ENCODE results near the gene CAPN1. TPM values are rescaled to one million over a fixed set of nuclear protein-coding genes. Genes with fewer than 3 reads are reported as not detected.

The CAPN1 gene
- total and polyA plus RNA-seq, 2 of the 13 experiments (the other 11 are each of a cell fraction or from before 2014, with no cell fraction given) = 57.3 to 82.6 TPM

GRCh38 chr11:65204646-65205601 is 23.2 kb downstream of the CAPN1 start:
- POLR2A ChIA-PET = interaction anchor here (1.2 kb wide), 1 partner anchor 39 kb away, joined by 3 read pairs; no protein-coding TSS in a partner anchor
- peak; percentile 97 for TF ChIP-seq ZBTB33 (CRISPR knock-in tag; IDR thresholded peaks at IDR 0.05)
- peak; percentile 77 for TF ChIP-seq STAG1 (CRISPR knock-in tag; IDR thresholded peaks at IDR 0.05)
- TF ChIP-seq ZEB1 (IDR thresholded peaks at IDR 0.05; ENCODE audit: insufficient replicate concordance, low read depth) = no peak
- TF ChIP-seq HNRNPK (IDR thresholded peaks at IDR 0.05; ENCODE audit: low read depth, low read length, poor library complexity, severe bottlenecking) = peak; percentile 77
- peak; percentile 25 for TF ChIP-seq YY1 (IDR thresholded peaks at IDR 0.05; ENCODE audit: insufficient read depth, insufficient replicate concordance, low read depth, low read length)
- no peak for TF ChIP-seq ZZZ3 (CRISPR knock-in tag; IDR thresholded peaks at IDR 0.05; ENCODE audit: borderline replicate concordance)
- TF ChIP-seq MAZ (IDR thresholded peaks at IDR 0.05; ENCODE audit: borderline replicate concordance, low read depth, low read length) = peak; percentile 52; the same call in 1 of the 2 replicates
- TF ChIP-seq MAZ (CRISPR knock-in tag; IDR thresholded peaks at IDR 0.05; ENCODE audit: low read depth) = no peak
- peak; percentile 74 for TF ChIP-seq TAF15 (IDR thresholded peaks at IDR 0.05; ENCODE audit: low read depth, low read length, poor library complexity, severe bottlenecking)
- TF ChIP-seq MLXIP (CRISPR knock-in tag; IDR thresholded peaks at IDR 0.05; ENCODE audit: borderline replicate concordance) = no peak
- peak; percentile 32; the same call in 1 of the 2 replicates for TF ChIP-seq SMC3 (IDR thresholded peaks at IDR 0.05; ENCODE audit: low read length)
- TF ChIP-seq RBFOX2 (IDR thresholded peaks at IDR 0.05; ENCODE audit: low read depth, low read length) = peak; percentile 52; the same call in 1 of the 2 replicates
- peak; percentile 79 for TF ChIP-seq AGO2 (optimal IDR thresholded peaks at IDR 0.05; ENCODE audit: low read depth, low read length)
- no peak for TF ChIP-seq MBNL3 (CRISPR knock-in tag; conservative IDR thresholded peaks at IDR 0.05)
- TF ChIP-seq FOXC1 (CRISPR knock-in tag; IDR thresholded peaks at IDR 0.05; ENCODE audit: borderline replicate concordance) = 0 out of 2 replicates have a peak, but pooled peaks have one; percentile 21
- no peak for TF ChIP-seq ZNF441 (CRISPR knock-in tag; IDR thresholded peaks at IDR 0.05; ENCODE audit: borderline replicate concordance)
- TF ChIP-seq ZNF740 (CRISPR knock-in tag; IDR thresholded peaks at IDR 0.05) = peak; percentile 86

More at GRCh38 chr11:65204646-65205601, 23.2 kb downstream of the CAPN1 start:
- in situ Hi-C loops (cut with HindIII; ENCODE audit: extremely low pct_ligation_motif_present, low pct_unique_long_range_greater_than_20kb) (no loop called here), intact Hi-C loops (cut with micrococcal nuclease; ENCODE audit: unreplicated experiment) (loop anchor here (2.0 kb wide), 1 partner anchor 50 kb away; no protein-coding TSS in a partner anchor)
- Histone ChIP-seq H3K27ac (ENCODE audit: extremely low read length, insufficient read depth, low read length) (no peak overlapping the region), H3K27me3 (ENCODE audit: control insufficient read depth in 1 of 2, insufficient read depth in 2 of 2, low read length in 2 of 2) (no peaks in the 10 kb centered on the region), H3K36me3 (replicated peaks in 1 of 2; ENCODE audit: control insufficient read depth in 1 of 2, insufficient read depth in 2 of 2, low read length in 2 of 2) (peaks cover 23 to 40% of the 10 kb centered on the region in 2 experiments), H3K4me1 (ENCODE audit: insufficient read depth, low read length) (no peaks in the 10 kb centered on the region), H3K9me3 (ENCODE audit: low read length) (no peaks in the 10 kb centered on the region), H4K20me1 (ENCODE audit: insufficient read depth, low read length) (no peaks in the 10 kb centered on the region), H3K79me2 (ENCODE audit: insufficient read depth, low read length) (no peaks in the 10 kb centered on the region), H3K9ac (ENCODE audit: insufficient read depth, low read depth, low read length) (no peak overlapping the region), H3K4me2 (ENCODE audit: low read depth, low read length) (no peak overlapping the region), H2AFZ (ENCODE audit: low read length) (no peak overlapping the region), H3K4me3 (replicated peaks in 1 of 3; ENCODE audit: insufficient read depth in 1 of 3, low read depth in 2 of 3, low read length in 3 of 3) (no peak overlapping the region)
- peak; percentile 37 for DNase-seq (ENCODE audit: low spot score)
- no TSS peak for BruUV-seq (replicated peaks)
- 80% methylated on average over 32 of the region's 38 CpGs for WGBS (ENCODE audit: low lambda C conversion rate)
- no peak for FAIRE-seq
- CTCF ChIA-PET (ENCODE audit: low intra/inter-chr PET ratio, low total read pairs) = interaction anchor here (0.8 to 1.8 kb wide), 6 partner anchors 21 to 124 kb away, joined by 3 to 7 read pairs (median 4); no protein-coding TSS in a partner anchor
- peak; percentile 84 for ATAC-seq
